GM13977 (cell line): Measurements from ENCODE around the gene CYTH3.
"Not testable (repeated sequence)": the region's sequence is repeated elsewhere in the genome, so short reads cannot be mapped to it uniquely, and the experiment has no call there.

Source experiments
- DNase-seq: peaks from one replicate; pipeline ENCODE4 v3.0.0; 2012; ENCODE audit warnings: low spot score
- CTCF ChIP-seq: IDR thresholded peaks from 2 replicates; pipeline ENCODE4 v1.5.1; 2012; ENCODE audit warnings: mild to moderate bottlenecking, control low read depth; ENCODE audit not compliant: insufficient read depth; ENCODE audit errors: extremely low read depth, missing control alignments
- in situ Hi-C: fragments of 300-500 bp; cut with MboI; formaldehyde crosslinking; loops from one replicate; pipeline ENCODE4 v1.12.0; 2022; ENCODE audit warnings: low sequenced_read_pairs, low pct_unique_long_range_greater_than_20kb, mixed read lengths, inconsistent platforms; ENCODE audit not compliant: unreplicated experiment

CYTH3 gene

GRCh38 chr7:6154542-6155404 is 117.7 kb downstream of the CYTH3 start:
- no peak for DNase-seq
- TF ChIP-seq CTCF = no peak
- in situ Hi-C loops = no loop called here

- no peak for DNase-seq
- no peak for TF ChIP-seq CTCF
- in situ Hi-C loops = no loop called here
These were observed 118.5 kb downstream of the CYTH3 start for GRCh38 chr7:6153646-6154541.

- no peak for DNase-seq
- TF ChIP-seq CTCF = no peak
- in situ Hi-C loops = no loop called here
These were observed 120.3 kb downstream of the CYTH3 start for GRCh38 chr7:6151994-6152735.

GRCh38 chr7:6151527-6151926 is 120.9 kb downstream of the CYTH3 start:
- in situ Hi-C loops = not testable (repeated sequence)

GRCh38 chr7:6149996-6150395 is 122.4 kb downstream of the CYTH3 start:
- no peak for TF ChIP-seq CTCF
- DNase-seq = no peak
- in situ Hi-C loops = no loop called here

More at GRCh38 chr7:6151527-6151926, 120.9 kb downstream of the CYTH3 start:
- DNase-seq = not testable (repeated sequence)

- TF ChIP-seq CTCF = no peak
- in situ Hi-C loops = no loop called here
These were observed 123.6 kb downstream of the CYTH3 start for GRCh38 chr7:6148724-6149360.

More at GRCh38 chr7:6148724-6149360, 123.6 kb downstream of the CYTH3 start:
- no peak for DNase-seq
